H9 (cell line): Measurements from ENCODE around the gene ROPN1L. TPM values are rescaled to one million over a fixed set of nuclear protein-coding genes. Genes with fewer than 3 reads are reported as not detected.

ENCODE experiments used
- DNase-seq: peaks from one replicate; pipeline ENCODE4 v3.0.0-alpha.2; 2017
- H2AFZ ChIP-seq: one replicate; pipeline ENCODE4 v1.6.1; 2013; ENCODE audit warnings: mild to moderate bottlenecking, low read length, control low read depth, moderate library complexity
- H2AK5ac ChIP-seq: 2 replicates; pipeline ENCODE4 v1.6.1; 2013; ENCODE audit warnings: low read length, control low read depth, mixed read lengths; ENCODE audit not compliant: insufficient read length
- H2BK120ac ChIP-seq: one replicate; pipeline ENCODE4 v1.6.1; 2013; ENCODE audit warnings: low read depth, mild to moderate bottlenecking, low read length, control low read depth, inconsistent platforms; ENCODE audit not compliant: poor library complexity, severe bottlenecking
- H2BK12ac ChIP-seq: 2 replicates; pipeline ENCODE4 v1.6.1; 2013; ENCODE audit warnings: low read length, control low read depth, mixed read lengths, low read depth; ENCODE audit not compliant: insufficient read length
- H2BK15ac ChIP-seq: 2 replicates; pipeline ENCODE4 v1.6.1; 2013; ENCODE audit warnings: low read depth, low read length, control low read depth
- H2BK20ac ChIP-seq: one replicate; pipeline ENCODE4 v1.6.1; 2013; ENCODE audit warnings: low read depth, mild to moderate bottlenecking, low read length, control low read depth, inconsistent platforms; ENCODE audit not compliant: poor library complexity, severe bottlenecking
- H2BK5ac ChIP-seq: 2 replicates; pipeline ENCODE4 v1.6.1; 2013; ENCODE audit warnings: low read length, control low read depth, mixed read lengths; ENCODE audit not compliant: insufficient read length
- H3K14ac ChIP-seq: 2 replicates; pipeline ENCODE4 v1.6.1; 2013; ENCODE audit warnings: low read length, control low read depth; ENCODE audit not compliant: insufficient read depth
- H3K18ac ChIP-seq: 2 replicates; pipeline ENCODE4 v1.6.1; 2013; ENCODE audit warnings: low read depth, mild to moderate bottlenecking, mixed read lengths, low read length, control low read depth; ENCODE audit not compliant: insufficient read length
- H3K23ac ChIP-seq: 2 replicates; pipeline ENCODE4 v1.6.1; 2013; ENCODE audit warnings: low read length, control low read depth, mixed read lengths, low read depth; ENCODE audit not compliant: insufficient read length
- H3K23me2 ChIP-seq: 2 replicates; pipeline ENCODE4 v1.6.1; 2013; ENCODE audit warnings: low read depth, mild to moderate bottlenecking, mixed read lengths, low read length, control low read depth; ENCODE audit not compliant: insufficient read length, poor library complexity, severe bottlenecking
- H3K27ac ChIP-seq: 2 replicates; pipeline ENCODE4 v1.5.1; 2013; ENCODE audit warnings: low read length, control low read depth, mixed read lengths, low read depth; ENCODE audit not compliant: insufficient read length
- H3K27me3 ChIP-seq: 2 replicates; pipeline ENCODE4 v1.6.1; 2013; ENCODE audit warnings: low read length, control low read depth, inconsistent platforms; ENCODE audit not compliant: insufficient read depth
- H3K4ac ChIP-seq: 2 replicates; pipeline ENCODE4 v1.6.1; 2013; ENCODE audit warnings: low read depth, mild to moderate bottlenecking, control low read depth, inconsistent platforms, low read length, moderate library complexity
- H3K4me1 ChIP-seq: 2 replicates; pipeline ENCODE4 v1.6.1; 2013; ENCODE audit warnings: low read length, control low read depth, inconsistent platforms; ENCODE audit not compliant: insufficient read depth
- H3K4me2 ChIP-seq: 2 replicates; pipeline ENCODE4 v1.6.1; 2013; ENCODE audit warnings: low read length, control low read depth, mixed read lengths; ENCODE audit not compliant: insufficient read length, insufficient read depth
- H3K56ac ChIP-seq: 2 replicates; pipeline ENCODE4 v1.6.1; 2013; ENCODE audit warnings: low read depth, mild to moderate bottlenecking, mixed read lengths, low read length, control low read depth; ENCODE audit not compliant: insufficient read length
- H3K79me1 ChIP-seq: 2 replicates; pipeline ENCODE4 v1.6.1; 2013; ENCODE audit warnings: low read depth, mild to moderate bottlenecking, moderate library complexity, low read length, control low read depth, inconsistent platforms; ENCODE audit not compliant: insufficient read depth, poor library complexity, severe bottlenecking
- H3K79me2 ChIP-seq: 2 replicates; pipeline ENCODE4 v1.6.1; 2013; ENCODE audit warnings: low read length, control low read depth, inconsistent platforms; ENCODE audit not compliant: insufficient read depth
- H3K9ac ChIP-seq: 2 replicates; pipeline ENCODE4 v1.6.1; 2013; ENCODE audit warnings: low read length, control low read depth, mixed read lengths; ENCODE audit not compliant: insufficient read length; ENCODE audit errors: extremely low read depth
- H3K9me3 ChIP-seq: one replicate; pipeline ENCODE4 v1.6.1; 2013; ENCODE audit warnings: low read depth, low read length, inconsistent platforms; ENCODE audit not compliant: control insufficient read depth
- H3T11ph ChIP-seq: one replicate; pipeline ENCODE4 v1.6.1; 2013; ENCODE audit warnings: mild to moderate bottlenecking, low read length, control low read depth, inconsistent platforms
- H4K20me1 ChIP-seq: one replicate; pipeline ENCODE4 v1.6.1; 2013; ENCODE audit not compliant: control insufficient read depth, insufficient read length, insufficient read depth
- H4K5ac ChIP-seq: 2 replicates; pipeline ENCODE4 v1.6.1; 2013; ENCODE audit warnings: low read depth, mild to moderate bottlenecking, mixed read lengths, low read length, control low read depth; ENCODE audit not compliant: insufficient read length
- H4K8ac ChIP-seq: replicated peaks from 2 replicates; pipeline ENCODE4 v1.6.1; 2013; ENCODE audit warnings: low read length, control low read depth, mixed read lengths, low read depth; ENCODE audit not compliant: insufficient read length
- H4K91ac ChIP-seq: 2 replicates; pipeline ENCODE4 v1.6.1; 2013; ENCODE audit warnings: low read depth, mild to moderate bottlenecking, moderate library complexity, mixed read lengths, low read length, control low read depth; ENCODE audit not compliant: insufficient read length
- H3K27ac Mint-ChIP-seq, 3 experiments: 2 replicates in 2 of 3; 3 replicates in 1 of 3; pipeline ENCODE4 v1.8.0; 2020 to 2021; ENCODE audit warnings: mixed read lengths in 3 of 3, mild to moderate bottlenecking in 1 of 3, moderate library complexity in 1 of 3
- H3K27me3 Mint-ChIP-seq: 2 replicates; pipeline ENCODE4 v1.8.0; 2021; ENCODE audit warnings: low read depth, mild to moderate bottlenecking, moderate library complexity, mixed read lengths
- H3K36me3 Mint-ChIP-seq, 3 experiments: 2 replicates in 2 of 3; 3 replicates in 1 of 3; pipeline ENCODE4 v1.8.0; 2020 to 2021; ENCODE audit warnings: low read depth in 3 of 3, mixed read lengths in 3 of 3; ENCODE audit not compliant: insufficient read depth in 1 of 3
- H3K4me1 Mint-ChIP-seq, 2 experiments: 2 replicates each; pipeline ENCODE4 v1.8.0; 2020; ENCODE audit warnings: mixed read lengths in 2 of 2
- H3K4me3 Mint-ChIP-seq, 2 experiments: 2 replicates in 1 of 2; 3 replicates in 1 of 2; pipeline ENCODE4 v1.8.0; 2020 to 2021; ENCODE audit warnings: mild to moderate bottlenecking in 2 of 2, mixed read lengths in 2 of 2, moderate library complexity in 1 of 2
- H3K9me3 Mint-ChIP-seq, 2 experiments: 2 replicates in 1 of 2; 3 replicates in 1 of 2; pipeline ENCODE4 v1.8.0; 2020; ENCODE audit warnings: mild to moderate bottlenecking in 2 of 2, mixed read lengths in 2 of 2, moderate library complexity in 1 of 2
- CTCF ChIP-seq: fragments of 200-600 bp; sonication (generic); conservative IDR thresholded peaks from 3 replicates; pipeline ENCODE4 v1.8.0; 2021; ENCODE audit warnings: antibody characterized with exemption, mild to moderate bottlenecking
- WGBS: extraction: QIAGEN DNeasy Blood & Tissue Kit; methylation state at CpG from one replicate; pipeline ENCODE4 v1.1.7; 2013; ENCODE audit warnings: missing lambda C conversion rate, low lambda C conversion rate, mixed read lengths; ENCODE audit not compliant: insufficient read length; ENCODE audit errors: extremely low coverage; 5-methylcytosine and 5-hydroxymethylcytosine counted together
- total RNA-seq: library from RNA; stranded (reverse); gene quantifications from 2 replicates; pipeline ENCODE4 v1.2.1, GENCODE V29; 2021

The ROPN1L gene
- total RNA-seq, 1 experiment from 2014 or later = 0.37 TPM

- Histone ChIP-seq H3K79me2 (no peaks in the 10 kb centered on the region), H3T11ph (no peak overlapping the region)
Observed at GRCh38 chr5:10416868-10417267, 24.8 kb upstream of the ROPN1L start.

More at GRCh38 chr5:10416868-10417267, 24.8 kb upstream of the ROPN1L start:
- Histone ChIP-seq H3K4me1 (no peaks in the 10 kb centered on the region), H3K9ac (no peak overlapping the region), H3K18ac (no peak overlapping the region), H4K5ac (no peak overlapping the region), H2BK15ac (no peak overlapping the region), H3K79me1 (no peaks in the 10 kb centered on the region), H3K56ac (no peak overlapping the region), H3K27me3 (no peaks in the 10 kb centered on the region), H2BK12ac (no peak overlapping the region), H3K23ac (no peak overlapping the region), H2BK120ac (no peak overlapping the region), H3K9me3 (no peaks in the 10 kb centered on the region), H2BK5ac (no peak overlapping the region), H2AK5ac (no peak overlapping the region), H3K23me2 (no peaks in the 10 kb centered on the region), H4K20me1 (no peaks in the 10 kb centered on the region), H3K4ac (no peak overlapping the region), H3K4me2 (no peak overlapping the region), H4K8ac (no peak overlapping the region), H3K14ac (no peak overlapping the region), H2BK20ac (no peak overlapping the region), H3K27ac (no peak overlapping the region), H2AFZ (no peak overlapping the region), H4K91ac (no peak overlapping the region)
- Mint-ChIP-seq H3K36me3 (peaks cover 28 to 85% (median 75%) of the 10 kb centered on the region in 3 experiments; a peak in 6 of 7 replicates), H3K4me3 (no peak overlapping the region), H3K27me3 (no peaks in the 10 kb centered on the region), H3K27ac (no peak overlapping the region), H3K4me1 (peaks cover under 1% of the 10 kb centered on the region in 2 experiments; a peak in 3 of 4 replicates), H3K9me3 (no peaks in the 10 kb centered on the region)
- no CpG with 5 or more reads among the region's 3 CpGs for WGBS
- no peak for DNase-seq
- no peak for TF ChIP-seq CTCF
